HPDE6-E6E7 (cell line): ENCODE measurements around the gene DBP.

Experiments used
- DNase-seq: peaks from one replicate; pipeline ENCODE4 v3.0.0; 2011; ENCODE audit warnings: missing footprints; ENCODE audit errors: extremely low spot score

DBP gene

DNA sequence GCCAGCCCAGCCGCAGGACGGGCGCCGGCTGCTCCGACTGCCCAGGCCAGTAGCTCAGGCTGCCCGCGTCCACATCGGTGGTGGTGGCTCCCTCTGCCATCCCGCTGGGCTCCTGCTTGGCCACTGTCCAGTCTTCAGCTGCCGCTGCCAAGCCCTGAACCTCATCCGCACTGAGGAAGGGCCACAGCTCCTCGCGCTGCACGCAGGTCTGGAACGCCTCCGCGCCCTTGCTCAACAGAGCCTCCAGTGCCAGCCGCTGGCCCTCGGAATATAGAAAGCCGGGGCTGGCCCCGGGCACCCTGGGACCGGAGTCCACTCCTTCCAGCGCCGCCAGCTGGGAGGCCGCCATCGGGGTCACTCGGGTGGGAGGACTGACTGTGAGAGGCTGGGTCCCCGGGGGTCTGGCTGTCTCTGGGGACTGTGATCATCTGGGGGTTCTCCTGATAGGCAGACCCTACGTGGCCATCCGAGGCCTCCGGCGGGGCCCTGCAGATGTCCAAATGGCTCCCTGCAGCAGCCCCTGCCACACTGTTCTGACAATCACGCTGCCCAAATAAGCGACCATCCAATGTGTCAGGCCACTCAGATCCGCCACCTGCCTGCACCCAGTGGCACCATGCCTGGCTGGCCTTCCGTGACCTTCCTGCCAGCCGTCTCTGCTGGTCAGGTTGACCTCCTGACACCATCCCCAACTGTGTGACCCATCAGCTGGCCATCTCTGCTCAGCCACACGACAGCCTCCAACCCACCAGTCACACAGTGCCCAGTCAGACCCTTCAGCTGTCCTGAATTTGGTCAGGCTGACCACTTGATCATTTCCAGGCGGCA, 23.9 kb downstream of the DBP start:
- no peak for DNase-seq

DNA sequence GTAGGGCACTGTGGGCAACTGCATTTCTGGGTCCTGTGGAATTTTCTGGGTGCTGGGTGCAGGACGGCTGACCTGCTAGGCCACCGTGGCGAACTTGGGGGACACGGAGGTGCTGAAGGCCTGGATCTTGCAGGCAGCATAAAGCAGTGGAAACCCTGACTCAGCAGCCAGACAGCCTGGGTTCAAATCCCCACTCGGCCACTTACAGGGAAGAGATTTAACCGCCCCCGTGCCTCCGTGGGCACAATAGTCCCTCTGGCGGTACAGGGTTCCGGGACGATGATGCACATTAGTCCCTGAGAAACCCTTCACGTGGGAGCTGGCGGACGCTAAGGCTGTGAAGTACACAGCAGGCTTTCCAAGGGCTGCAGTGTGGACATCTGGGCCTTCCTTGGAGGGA, 25.3 kb downstream of the DBP start:
- DNase-seq = no peak

DNA sequence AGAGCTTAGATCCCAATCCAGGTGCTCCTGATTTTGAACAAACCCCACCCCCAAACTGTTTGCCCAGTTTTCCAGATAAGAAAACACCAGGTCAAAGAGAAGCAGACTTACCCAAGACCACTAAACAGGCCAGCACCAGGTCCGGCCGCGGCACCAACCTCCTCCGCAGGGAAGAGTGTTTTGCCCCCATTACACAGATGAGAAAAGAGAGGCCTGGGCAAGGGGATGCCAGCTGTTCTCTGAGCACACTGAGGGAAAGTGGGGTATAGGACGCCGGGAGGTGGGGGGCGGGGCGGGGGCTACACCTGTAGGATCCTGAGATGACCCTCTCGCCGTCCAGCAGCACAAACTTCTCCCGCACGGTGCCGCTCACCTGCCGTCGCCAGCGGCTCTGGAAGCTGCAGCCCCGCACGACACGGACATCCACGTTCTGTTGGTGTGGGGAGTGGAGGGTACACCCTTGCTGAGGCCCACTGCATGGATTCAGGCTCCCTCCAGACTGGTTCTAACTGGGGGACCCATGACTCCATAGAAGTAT, 27.5 kb downstream of the DBP start:
- DNase-seq = no peak

DNA sequence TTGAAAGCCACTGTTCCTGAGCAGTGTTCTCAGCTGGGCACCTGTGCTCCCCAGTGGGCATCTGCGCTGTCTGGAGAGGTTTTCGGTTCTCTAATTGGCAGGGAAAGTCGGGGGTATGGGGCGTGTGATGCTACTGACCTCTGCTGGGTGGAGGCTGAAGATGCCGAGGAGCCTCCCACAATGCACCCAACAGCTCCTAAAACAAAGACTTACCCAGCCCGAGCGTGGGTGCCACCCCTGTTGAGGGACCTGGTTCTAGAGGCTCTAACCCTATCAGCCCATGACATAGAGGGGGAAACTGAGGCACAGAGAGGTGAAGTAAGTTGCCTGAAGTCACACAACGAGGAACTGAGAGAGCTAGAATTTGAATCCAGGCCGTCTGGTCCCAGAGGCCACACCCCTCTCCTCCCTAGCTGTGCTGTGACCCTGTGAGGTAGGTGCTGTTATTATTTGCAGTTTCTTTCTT, 28.3 kb downstream of the DBP start:
- DNase-seq = peak; percentile 36

DNA sequence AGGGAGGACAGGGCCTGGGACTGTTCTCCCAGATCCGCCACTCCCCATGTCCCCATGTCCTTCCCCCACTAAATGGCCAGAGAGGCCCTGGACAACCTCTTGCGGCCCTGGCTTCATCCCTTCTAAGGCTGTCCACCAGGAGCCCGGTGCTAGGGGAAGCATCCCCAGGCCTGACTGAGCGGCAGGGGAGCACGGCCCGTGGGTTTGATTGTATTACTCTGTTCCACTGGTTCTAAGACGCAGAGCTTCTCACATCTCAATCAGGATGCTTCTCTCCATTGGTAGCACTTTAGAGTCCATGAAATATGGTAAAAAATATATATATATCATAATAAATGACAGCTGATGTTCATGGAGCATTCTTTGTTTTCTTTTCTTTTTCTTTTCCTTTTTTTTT, 29.8 kb downstream of the DBP start:
- no peak for DNase-seq

DNA sequence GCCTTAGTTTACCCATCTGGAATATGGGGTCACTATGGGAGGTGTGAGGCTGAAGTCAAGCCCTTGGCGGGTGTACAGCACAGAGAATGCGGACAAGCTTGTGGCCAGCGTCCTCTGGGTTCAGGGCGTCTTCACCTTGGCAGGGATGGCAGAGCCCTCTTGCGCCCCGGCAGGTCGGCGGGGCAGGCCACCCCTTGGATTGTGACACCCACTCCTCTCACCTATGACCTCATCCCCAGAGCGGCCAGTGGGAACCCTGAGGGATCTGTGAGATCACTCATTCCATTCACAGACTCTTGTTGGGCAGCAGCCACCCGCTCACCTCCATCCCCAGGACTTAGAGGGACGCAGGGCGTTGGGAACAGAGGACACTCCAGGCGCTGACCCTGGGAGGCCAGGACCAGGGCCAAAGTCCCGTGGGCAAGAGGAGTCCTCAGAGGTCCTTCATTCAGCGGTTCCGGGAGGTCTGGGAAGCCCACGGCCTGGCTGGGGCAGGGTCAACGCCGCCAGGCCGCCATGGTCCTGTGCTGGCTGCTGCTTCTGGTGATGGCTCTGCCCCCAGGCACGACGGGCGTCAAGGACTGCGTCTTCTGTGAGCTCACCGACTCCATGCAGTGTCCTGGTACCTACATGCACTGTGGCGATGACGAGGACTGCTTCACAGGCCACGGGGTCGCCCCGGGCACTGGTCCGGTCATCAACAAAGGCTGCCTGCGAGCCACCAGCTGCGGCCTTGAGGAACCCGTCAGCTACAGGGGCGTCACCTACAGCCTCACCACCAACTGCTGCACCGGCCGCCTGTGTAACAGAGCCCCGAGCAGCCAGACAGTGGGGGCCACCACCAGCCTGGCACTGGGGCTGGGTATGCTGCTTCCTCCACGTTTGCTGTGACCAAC, 30.5 kb downstream of the DBP start, which contains the start of gene SPACA4:
TSS of gene SPACA4 (plus strand) at position 280 of the 896 bp plus-strand sequence. CDS start at position 517, 237 bp downstream.
- no peak for DNase-seq

DNA sequence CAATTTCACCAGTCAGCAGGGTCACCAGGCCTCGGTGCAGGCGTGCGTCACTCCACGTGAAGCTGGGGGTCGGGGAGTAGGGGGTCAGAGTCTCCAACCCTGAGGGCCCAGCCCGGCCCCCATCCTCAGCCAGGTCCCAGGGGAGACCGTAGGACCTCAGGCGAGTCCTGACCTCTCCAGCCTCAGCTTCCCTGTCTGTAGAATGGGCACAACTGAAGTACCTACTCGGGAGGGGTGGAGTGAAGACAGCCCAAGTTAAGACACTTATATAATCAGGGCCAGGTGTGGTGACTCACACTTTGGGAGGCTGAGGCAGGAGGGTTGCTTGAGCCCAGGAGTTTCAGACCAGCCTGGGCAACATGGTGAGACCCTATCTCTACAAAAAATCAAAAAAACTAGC, 33.3 kb downstream of the DBP start:
- no peak for DNase-seq

DNA sequence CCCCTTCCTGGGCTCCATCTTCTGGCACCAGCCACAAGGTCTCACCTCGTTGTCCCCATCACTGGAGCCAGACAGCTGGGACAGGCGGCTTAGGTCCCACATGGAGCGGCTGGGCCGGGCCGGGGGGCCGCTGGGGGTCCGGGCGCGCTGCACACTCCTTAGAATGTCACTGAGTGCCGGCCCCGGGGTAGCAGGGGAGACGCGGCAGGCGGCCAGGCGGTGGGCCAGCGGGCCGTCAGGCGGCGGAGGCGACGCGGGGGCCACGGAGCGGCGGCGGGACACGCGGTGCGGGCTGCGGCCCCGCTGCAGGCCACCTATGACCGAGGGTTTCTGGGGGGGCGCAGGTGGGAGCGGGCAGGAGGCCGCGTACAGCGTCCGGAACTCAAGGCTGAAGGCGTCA, 33.7 kb downstream of the DBP start:
- no peak for DNase-seq

DNA sequence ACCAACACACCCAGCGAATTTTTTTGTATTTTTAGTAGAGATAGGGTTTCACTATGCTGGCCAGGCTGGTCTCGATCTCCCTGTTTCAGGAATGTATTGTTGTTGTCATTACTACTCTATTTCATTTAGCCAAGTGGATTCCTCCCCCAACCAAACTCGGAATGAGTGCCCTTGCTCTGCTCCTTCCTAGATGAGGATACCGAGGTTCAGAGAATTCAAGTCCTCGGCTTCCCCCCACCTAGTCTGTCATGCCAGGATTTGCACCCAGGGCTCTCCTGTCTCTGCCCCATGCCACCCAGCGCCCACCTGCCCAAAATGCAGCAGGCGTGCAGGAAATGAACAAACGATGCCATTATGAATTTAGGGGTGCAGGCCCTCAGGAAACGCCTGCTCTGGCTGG, 34.2 kb downstream of the DBP start:
- no peak for DNase-seq

DNA sequence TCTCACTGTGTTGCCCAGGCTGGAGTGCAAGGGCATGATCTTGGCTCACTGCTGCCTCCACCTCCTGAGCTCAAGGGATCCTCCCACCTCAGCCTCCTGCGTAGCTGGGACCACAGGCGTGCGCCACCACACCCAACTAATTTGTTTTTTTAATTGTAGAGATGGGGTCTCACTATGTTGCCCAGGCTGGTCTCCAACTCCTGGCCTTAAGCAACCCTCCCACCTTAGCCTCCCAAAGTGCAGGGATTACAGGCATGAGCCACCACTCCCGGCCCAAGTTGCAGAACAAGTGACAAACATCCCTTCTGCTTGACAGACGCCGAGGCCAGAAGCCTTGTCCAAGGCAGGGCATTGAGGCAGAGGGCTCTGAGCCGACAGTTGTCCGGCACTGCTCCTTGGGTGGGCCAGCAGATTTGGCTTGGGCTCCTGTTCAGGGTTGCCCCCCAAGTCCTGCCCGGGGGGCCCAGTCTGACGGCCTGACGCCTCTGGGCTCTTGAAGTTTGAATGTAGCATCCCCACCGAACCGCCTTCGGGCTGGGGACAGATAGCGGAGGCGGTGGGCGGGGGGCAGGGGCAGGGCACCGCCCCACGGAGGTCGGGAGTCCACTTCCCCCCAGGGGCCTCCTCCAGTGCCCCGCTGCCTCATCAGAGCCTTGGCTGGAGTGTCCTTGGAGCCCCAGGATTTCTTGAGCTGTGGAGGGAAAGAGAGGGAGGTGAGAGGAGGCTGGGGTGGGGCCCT, 36.3 kb downstream of the DBP start:
- DNase-seq = no peak

DNA sequence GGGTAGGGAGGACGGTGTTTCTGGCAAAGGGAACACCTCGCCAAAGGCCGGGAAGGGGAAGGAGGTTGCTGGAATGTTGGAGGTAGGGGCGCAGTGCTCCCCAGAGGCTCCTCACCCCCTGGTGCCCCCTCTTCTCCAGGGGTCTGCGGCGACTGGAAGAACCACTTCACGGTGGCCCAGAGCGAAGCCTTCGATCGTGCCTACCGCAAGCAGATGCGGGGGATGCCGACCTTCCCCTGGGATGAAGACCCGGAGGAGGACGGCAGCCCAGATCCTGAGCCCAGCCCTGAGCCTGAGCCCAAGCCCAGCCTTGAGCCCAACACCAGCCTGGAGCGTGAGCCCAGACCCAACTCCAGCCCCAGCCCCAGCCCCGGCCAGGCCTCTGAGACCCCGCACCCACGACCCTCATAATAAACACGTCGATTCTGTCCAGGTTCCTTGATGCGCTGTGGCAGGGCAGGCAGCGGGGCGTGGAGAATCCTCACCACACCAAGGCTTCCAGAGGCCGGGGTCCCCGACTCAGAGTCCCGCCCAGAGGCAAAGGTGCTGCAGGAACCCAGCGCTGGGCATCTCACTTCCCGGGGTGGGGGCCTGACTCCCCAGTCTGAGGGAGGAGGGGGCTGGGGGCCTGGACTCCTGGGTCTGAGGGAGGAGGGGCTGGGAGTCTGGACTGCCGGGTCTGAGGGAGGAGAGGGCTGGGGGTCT, 38.0 kb downstream of the DBP start:
- no peak for DNase-seq

DNA sequence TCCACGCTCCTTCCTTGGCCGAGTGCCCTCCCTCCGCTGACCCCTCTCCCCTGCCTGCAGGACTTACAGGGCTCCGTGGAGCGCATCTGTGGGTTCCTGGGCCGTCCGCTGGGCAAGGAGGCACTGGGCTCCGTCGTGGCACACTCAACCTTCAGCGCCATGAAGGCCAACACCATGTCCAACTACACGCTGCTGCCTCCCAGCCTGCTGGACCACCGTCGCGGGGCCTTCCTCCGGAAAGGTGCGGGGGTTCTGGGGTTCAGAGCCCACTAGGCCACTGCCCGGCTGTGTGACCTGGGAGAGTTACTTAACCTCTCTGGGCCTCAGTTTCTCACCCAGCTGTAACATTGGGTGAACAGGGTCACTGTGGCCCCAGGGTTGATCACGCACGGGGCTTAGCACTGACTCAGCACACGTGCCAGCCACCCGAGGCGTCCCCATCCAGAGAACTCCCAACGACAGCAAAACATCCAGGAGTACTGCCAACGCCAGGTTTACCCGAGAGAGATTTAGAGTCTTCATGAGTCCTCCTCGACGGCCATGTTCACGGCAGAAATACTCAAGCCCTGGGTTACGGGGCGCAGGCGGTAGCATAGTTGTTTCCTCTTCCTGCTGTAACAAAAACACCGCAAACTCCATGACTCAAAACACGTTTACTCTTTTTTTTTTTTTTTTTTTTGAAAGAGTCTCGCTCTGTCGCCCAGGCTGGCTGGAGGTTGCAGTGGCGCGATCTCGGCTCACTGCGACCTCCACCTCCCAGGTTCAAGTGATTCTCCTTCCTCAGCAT, 40.3 kb downstream of the DBP start:
- DNase-seq = no peak

DNA sequence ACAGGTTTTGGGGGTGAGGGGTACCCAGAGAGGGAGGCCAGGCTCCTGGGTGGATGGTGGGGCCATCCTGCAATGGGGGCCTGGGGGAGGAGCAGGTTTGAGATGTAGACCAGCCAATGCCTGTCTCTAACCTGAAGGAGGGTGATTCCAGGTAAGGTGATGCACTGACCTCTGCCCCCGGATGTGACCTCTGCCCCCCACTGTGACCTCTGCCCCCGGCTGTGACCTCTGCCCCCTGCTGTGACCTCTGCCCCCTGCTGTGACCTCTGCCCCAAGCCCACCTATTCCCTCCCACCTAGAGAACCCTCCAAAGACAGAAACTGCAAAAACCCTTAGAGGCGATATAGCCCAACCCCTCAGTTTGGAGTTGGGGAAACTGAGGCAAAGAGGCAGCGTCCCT, 40.9 kb downstream of the DBP start:
- DNase-seq = no peak

DNA sequence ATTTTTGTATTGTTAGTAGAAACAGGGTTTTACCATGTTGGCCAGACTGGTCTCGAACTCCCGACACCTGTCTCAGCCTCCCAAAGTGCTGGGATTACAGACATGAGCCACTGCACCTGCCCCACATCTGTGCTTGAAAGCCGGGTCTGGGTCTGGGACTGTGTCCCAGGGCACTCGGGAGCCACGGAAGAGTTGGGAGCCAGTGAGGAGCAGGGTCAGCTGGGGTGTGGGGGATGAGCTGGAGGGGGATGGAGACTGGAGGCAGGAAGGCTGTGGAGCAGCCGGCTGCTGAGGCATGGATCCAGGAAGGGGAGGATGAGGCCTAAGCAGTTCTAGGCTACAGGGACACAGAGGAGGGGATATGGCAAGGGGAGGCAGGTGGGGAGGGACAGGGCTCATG, 41.3 kb downstream of the DBP start:
- no peak for DNase-seq

DNA sequence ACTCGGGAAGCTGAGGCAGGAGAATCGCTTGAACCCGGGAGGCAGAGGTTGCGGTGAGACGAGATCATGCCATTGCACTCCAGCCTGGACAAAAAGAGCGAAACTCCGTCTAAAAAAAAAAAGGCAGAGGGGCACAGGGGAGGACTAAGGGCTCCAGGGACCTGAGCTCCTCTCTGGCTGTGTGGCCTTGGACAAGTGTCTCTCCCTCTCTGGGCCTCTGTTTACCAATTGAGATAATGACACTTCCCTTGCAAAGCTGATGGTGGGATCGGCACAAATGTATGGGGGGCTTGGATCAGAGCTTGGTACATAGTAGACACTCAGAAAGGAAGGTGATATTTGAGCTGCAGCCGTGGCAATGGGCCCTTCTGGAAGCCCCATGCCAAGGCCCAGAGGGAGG, 42.0 kb downstream of the DBP start:
- DNase-seq = no peak

DNA sequence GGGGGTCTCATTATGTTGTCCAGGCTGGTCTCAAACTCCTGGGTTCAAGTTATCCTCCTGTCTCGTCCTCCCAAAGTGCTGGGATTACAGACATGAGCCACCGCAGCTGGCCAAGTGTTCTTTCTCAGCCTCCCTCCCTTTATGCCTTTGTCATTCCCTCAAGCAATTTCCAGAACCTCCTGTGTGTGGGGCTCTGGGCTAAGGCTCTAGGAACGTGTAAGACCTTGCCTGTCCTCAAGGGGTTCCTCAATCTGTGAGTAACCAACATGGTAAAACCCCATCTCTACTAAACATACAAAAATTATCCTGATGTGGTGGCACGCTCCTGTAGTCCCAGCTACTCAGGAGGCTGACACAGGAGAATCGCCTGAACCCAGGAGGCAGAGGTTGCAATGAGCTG, 46.2 kb downstream of the DBP start:
- no peak for DNase-seq

DNA sequence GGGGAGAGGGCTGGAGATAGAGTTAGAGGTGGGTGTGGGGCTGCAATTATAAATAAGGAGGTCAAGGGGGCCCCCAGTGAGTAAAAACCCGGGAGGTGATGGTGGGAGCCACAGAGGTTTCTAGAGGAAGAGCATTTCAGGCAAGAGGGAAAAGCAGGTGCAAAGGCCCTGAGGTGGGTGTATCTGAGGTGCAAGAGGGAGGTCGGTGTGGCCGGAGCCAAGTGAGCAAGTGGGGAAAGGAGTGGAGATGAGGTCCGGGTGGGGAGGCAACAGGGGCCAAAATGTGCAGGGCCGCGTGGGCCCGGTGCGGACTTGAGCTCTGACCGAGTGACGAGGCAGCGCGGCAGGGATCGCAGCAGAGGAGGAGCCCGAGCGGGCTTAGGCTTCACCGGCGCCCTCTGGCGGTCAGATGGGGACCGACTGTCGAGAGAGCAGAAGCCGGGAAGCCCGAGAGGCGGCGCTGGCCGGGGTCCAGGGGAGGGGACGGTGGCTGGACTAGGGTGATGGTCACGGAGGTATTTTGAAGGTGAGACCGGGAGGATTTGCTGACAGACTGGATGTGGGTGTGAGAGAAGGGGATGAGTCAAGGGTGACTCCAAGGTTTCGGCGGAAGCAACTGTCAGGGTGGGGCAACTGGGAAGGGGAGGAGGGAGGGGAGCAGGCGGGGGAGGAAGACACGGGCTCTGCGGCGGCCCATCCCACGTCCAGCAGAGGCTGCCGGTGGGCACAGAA, 48.3 kb downstream of the DBP start:
- DNase-seq = peak; percentile 83

DNA sequence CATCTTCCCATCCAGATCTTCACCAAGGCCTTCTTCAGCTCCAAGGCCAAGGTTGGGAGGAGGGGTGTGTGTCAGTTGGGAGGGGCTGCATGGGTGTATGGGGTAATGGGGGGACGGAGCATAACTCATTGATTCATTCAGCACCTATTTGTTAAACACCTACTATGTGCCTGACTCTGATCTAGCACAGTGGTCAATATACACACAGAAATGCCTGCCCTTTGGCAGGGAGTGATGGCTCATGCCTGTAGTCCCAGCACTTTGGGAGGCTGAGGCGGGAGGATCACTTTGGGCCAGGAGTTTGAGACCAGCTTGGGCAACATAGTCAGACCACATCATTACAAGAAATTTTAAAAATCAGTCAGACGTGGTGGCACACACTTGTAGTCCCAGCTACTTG, 49.8 kb downstream of the DBP start:
- no peak for DNase-seq

DNA sequence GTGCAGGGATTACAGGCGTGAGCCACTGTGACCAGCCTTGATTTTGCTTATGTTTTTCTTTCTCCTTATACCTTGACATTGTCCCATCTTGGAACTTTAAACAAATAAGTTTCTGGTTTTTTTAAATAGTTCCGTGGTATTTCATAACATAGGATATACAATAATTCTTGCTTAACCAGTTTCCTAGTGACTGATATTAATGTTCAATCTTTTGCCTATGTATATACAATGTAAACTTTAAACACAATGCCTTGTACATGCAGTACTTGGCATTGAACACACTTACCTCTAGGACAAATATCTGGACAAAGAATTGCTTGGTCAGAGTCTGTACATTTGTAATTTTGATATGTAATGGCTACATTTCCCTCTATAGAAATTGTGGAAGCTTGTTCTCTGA, 55.0 kb downstream of the DBP start:
- DNase-seq = no peak
